PFSK-1 (cell line): ENCODE results near the gene EGFLAM.

Source experiments
- FOXP2 ChIP-seq: optimal IDR thresholded peaks from 2 replicates; pipeline ENCODE3; 2011; ENCODE audit warnings: borderline replicate concordance, control low read depth, inconsistent platforms; ENCODE audit not compliant: insufficient read depth; ENCODE audit errors: extremely low read length, extremely low read depth
- POLR2AphosphoS5 ChIP-seq: IDR thresholded peaks from 2 replicates; pipeline ENCODE4 v1.6.1; 2012; ENCODE audit warnings: low read depth, mild to moderate bottlenecking, control low read depth, low read length, moderate library complexity
- REST ChIP-seq, 2 experiments: IDR thresholded peaks; 2 replicates each; pipeline versions ENCODE4 v1.6.1 to v1.8.0; 2011 to 2012; ENCODE audit warnings: low read depth in 2 of 2, low read length in 2 of 2, control low read depth in 1 of 2, inconsistent platforms in 1 of 2, mild to moderate bottlenecking in 1 of 2, moderate library complexity in 1 of 2; ENCODE audit not compliant: insufficient read depth in 1 of 2
- SIN3A ChIP-seq: IDR thresholded peaks from 2 replicates; pipeline ENCODE4 v1.6.1; 2012; ENCODE audit warnings: mild to moderate bottlenecking, low read length, moderate library complexity, borderline replicate concordance; ENCODE audit not compliant: insufficient read depth
- TAF1 ChIP-seq: IDR thresholded peaks from 2 replicates; pipeline ENCODE4 v1.6.1; 2012; ENCODE audit warnings: low read length, control low read depth, borderline replicate concordance; ENCODE audit not compliant: insufficient read depth

The EGFLAM gene

GRCh38 chr5:38274370-38274769, 16.0 kb downstream of the EGFLAM start:
- TF ChIP-seq FOXP2 (no peak), TAF1 (no peak), SIN3A (no peak), REST (IDR thresholded peaks at IDR 0.05; ENCODE audit: insufficient read depth in 1 of 2, low read depth in 2 of 2, low read length in 2 of 2) (no peak), POLR2AphosphoS5 (no peak)

- TF ChIP-seq SIN3A (no peak), POLR2AphosphoS5 (no peak), REST (IDR thresholded peaks at IDR 0.05; ENCODE audit: insufficient read depth in 1 of 2, low read depth in 2 of 2, low read length in 2 of 2) (no peak), FOXP2 (no peak), TAF1 (no peak)
Measured at GRCh38 chr5:38284384-38284783, 26.0 kb downstream of the EGFLAM start.

GRCh38 chr5:38285226-38285625, 26.9 kb downstream of the EGFLAM start:
- no peak for TF ChIP-seq FOXP2
- no peak for TF ChIP-seq TAF1
- no peak for TF ChIP-seq SIN3A
- TF ChIP-seq REST (IDR thresholded peaks at IDR 0.05; ENCODE audit: insufficient read depth in 1 of 2, low read depth in 2 of 2, low read length in 2 of 2): no peak
- TF ChIP-seq POLR2AphosphoS5: no peak

GRCh38 chr5:38286002-38286401, 27.6 kb downstream of the EGFLAM start:
- no peak for TF ChIP-seq SIN3A
- no peak for TF ChIP-seq FOXP2
- TF ChIP-seq POLR2AphosphoS5: no peak
- no peak for TF ChIP-seq REST (IDR thresholded peaks at IDR 0.05; ENCODE audit: insufficient read depth in 1 of 2, low read depth in 2 of 2, low read length in 2 of 2)
- TF ChIP-seq TAF1: no peak

GRCh38 chr5:38287124-38287523, 28.8 kb downstream of the EGFLAM start:
- no peak for TF ChIP-seq POLR2AphosphoS5
- no peak for TF ChIP-seq SIN3A
- TF ChIP-seq REST (IDR thresholded peaks at IDR 0.05; ENCODE audit: insufficient read depth in 1 of 2, low read depth in 2 of 2, low read length in 2 of 2): no peak
- no peak for TF ChIP-seq TAF1
- TF ChIP-seq FOXP2: no peak
